Vagina (tissue), 2 donors: ENCODE measurements around the gene RNF8.
A peak's percentile ranks its signal among the peaks of the same experiment; 100 is the strongest.

Experiments used
- CTCF ChIP-seq, 3 experiments: fragments of 450-650 bp in 2 of 3; fragments of 200-600 bp in 1 of 3; sonication (generic) in 1 of 3; IDR thresholded peaks; one replicate each; pipeline ENCODE4 v1.5.1; 2017 to 2019; ENCODE audit warnings: antibody characterized with exemption in 3 of 3, mild to moderate bottlenecking in 2 of 3, moderate library complexity in 2 of 3
- POLR2A ChIP-seq, 2 donors: fragments of 450-650 bp; IDR thresholded peaks; one replicate each; pipeline ENCODE4 v1.6.1; 2017; ENCODE audit warnings: antibody characterized with exemption in 2 of 2, mild to moderate bottlenecking in 2 of 2, moderate library complexity in 2 of 2
- POLR2AphosphoS5 ChIP-seq, 2 donors: sonication (generic); formaldehyde crosslinking; IDR thresholded peaks; one replicate each; pipeline ENCODE4 v1.9.0; 2017; ENCODE audit warnings: antibody characterized with exemption in 2 of 2, mild to moderate bottlenecking in 2 of 2, low read depth in 1 of 2; ENCODE audit not compliant: insufficient read depth in 1 of 2

GRCh38 chr6:37373822-37374471, 20.2 kb downstream of the RNF8 start:
- no peak for TF ChIP-seq POLR2A (IDR thresholded peaks at IDR 0.05)
- TF ChIP-seq CTCF (IDR thresholded peaks at IDR 0.05): no peak
- peak in 1 of 2 donors; percentile 30 for TF ChIP-seq POLR2AphosphoS5 (IDR thresholded peaks at IDR 0.05; ENCODE audit: insufficient read depth in 1 of 2, low read depth in 1 of 2)
